Activated CD4-positive, alpha-beta memory T cell treated with anti-CD3 and anti-CD28 coated beads, Interleukin-2, amount 10 ng/mL, durations not matched to agents 7 days and 5 days (primary cell): ENCODE results near the gene NALCN. TPM values are rescaled to one million over a fixed set of nuclear protein-coding genes. Genes with fewer than 3 reads are reported as not detected.

Source experiments
- CTCF ChIA-PET: fragments of 350-600 bp; sonication (Branson Sonifier 250); formaldehyde crosslinking; loops from one replicate; lab custom pipeline; 2021; ENCODE audit warnings: antibody characterized with exemption, inconsistent platforms; lab: Charles Lee
- POLR2A ChIA-PET: fragments of 350-600 bp; sonication (Branson Sonifier 250); formaldehyde crosslinking; loops from one replicate; lab custom pipeline; 2021; ENCODE audit warnings: antibody characterized with exemption; lab: Charles Lee
- DNase-seq: peaks from one replicate; pipeline ENCODE4 v3.0.0-alpha.2; 2020
- H3K27ac Mint-ChIP-seq: one replicate; pipeline ENCODE4 v1.8.0; 2021; ENCODE audit warnings: mild to moderate bottlenecking, mixed read lengths
- H3K27me3 Mint-ChIP-seq: one replicate; pipeline ENCODE4 v1.8.0; 2021; ENCODE audit warnings: mixed read lengths
- H3K36me3 Mint-ChIP-seq: one replicate; pipeline ENCODE4 v1.8.0; 2021; ENCODE audit warnings: low read depth, mixed read lengths
- H3K4me1 Mint-ChIP-seq: one replicate; pipeline ENCODE4 v1.8.0; 2021; ENCODE audit warnings: mixed read lengths
- H3K4me3 Mint-ChIP-seq: one replicate; pipeline ENCODE4 v1.8.0; 2021; ENCODE audit warnings: mild to moderate bottlenecking, mixed read lengths
- H3K9me3 Mint-ChIP-seq: one replicate; pipeline ENCODE4 v1.8.0; 2021; ENCODE audit warnings: mixed read lengths
- total RNA-seq, 2 experiments: library from RNA; stranded (reverse); gene quantifications; one replicate each; pipeline ENCODE4 v1.2.3, GENCODE V29; 2021

Gene NALCN
- total RNA-seq, 2 experiments from 2014 or later, result not detected

DNA sequence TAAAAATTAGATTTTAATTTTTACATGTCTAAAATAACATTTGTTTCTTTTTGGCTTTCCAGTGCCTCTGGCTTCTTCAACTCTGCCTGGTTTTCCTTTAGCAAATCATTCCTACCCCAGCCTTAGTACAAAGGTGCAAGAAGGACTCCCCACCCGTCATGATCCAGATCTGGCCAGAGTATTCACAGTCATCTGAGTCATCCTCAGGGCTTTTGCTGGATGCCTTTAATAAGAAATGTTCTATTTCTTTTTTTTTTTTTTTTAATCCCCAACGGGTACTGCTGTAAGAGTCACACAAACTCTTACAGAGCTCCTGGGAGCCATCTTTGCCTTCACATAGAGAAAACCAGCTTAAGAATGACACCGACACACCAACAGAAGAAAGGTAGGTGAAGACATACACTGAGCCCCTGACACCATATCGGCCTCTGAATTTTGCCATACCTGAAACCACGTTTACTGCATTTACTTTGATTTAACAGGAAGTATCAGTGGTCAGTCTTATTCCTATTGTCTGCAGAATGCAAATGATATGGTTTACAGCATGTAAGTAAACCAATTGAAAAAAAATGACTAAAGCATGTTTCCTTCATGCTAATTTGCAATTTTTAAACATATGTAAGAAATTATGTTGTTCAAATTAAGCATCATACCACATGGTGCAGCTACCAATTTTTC, 184.4 kb downstream of the NALCN start:
- Mint-ChIP-seq H3K27ac (no peak overlapping the region), H3K36me3 (no peaks in the 10 kb centered on the region), H3K4me3 (no peak overlapping the region), H3K4me1 (no peaks in the 10 kb centered on the region), H3K9me3 (peaks cover 2% of the 10 kb centered on the region), H3K27me3 (no peaks in the 10 kb centered on the region)
- ChIA-PET POLR2A (no interaction called here), CTCF (no interaction called here)
- no peak for DNase-seq

DNA sequence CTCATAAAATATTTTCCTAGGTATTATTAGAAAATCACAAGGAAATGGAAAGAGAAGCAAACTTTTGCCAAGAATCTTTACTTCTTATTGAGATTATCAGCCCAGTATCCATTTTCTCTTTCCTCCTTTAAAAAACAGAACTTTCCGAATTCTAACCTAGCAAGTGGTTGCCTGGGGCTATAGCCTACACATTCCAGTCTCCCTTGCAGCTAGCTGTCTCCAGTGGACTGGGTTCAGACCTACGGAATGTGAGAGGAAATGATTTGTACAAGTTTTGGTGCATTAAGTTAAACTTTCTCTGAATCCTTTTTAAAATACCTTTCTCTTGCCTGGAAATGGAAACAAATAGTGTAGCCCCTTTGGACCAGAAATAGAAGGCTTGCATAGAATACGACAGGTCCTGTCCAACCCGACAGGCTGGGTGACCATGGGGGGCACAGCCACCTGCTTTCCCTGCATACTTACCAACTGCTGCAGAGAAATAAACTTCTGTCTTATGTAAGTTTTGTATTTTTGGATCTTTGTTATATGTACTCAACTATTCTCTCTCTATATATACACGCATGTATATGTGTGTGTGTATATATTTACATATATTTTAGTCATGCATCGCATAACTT, 185.9 kb downstream of the NALCN start:
- DNase-seq, result no peak
- no peak overlapping the region for H3K27ac Mint-ChIP-seq
- POLR2A ChIA-PET, result no interaction called here
- no peaks in the 10 kb centered on the region for H3K27me3 Mint-ChIP-seq
- peaks cover 2% of the 10 kb centered on the region for H3K9me3 Mint-ChIP-seq
- H3K4me3 Mint-ChIP-seq, result no peak overlapping the region
- CTCF ChIA-PET, result no interaction called here
- no peaks in the 10 kb centered on the region for H3K4me1 Mint-ChIP-seq
- no peaks in the 10 kb centered on the region for H3K36me3 Mint-ChIP-seq

DNA sequence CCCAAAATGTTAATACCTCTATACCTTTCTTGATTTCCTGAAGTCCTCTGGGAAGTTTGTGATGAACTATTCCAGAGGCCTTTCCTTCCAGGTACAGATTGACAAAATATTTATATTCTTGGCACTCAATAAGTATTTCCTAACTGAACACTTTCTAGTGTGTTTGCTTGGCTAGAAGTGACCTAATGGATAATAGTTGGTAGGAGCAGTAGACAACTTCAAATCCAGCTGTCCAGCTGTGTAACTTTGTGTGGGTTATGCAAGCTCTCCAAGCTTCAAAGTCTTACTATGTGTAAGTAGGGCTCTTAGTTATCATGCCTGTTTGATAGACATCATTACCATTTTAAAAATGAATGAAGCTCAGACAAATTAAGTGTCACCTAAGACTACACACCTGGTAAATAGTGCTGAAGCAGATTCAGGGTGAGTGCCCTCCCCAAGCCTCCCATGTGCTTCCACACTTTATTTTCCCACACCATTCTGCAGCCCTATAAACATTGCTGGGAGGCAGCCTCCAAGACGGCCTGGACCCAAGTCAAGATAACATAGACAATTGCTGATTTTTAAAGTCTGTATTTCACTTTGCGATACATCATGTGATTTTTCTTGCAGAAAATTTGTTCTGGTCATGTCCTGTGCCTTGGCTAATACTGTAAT, 196.6 kb downstream of the NALCN start:
- no peak for DNase-seq
- no peaks in the 10 kb centered on the region for H3K36me3 Mint-ChIP-seq
- H3K9me3 Mint-ChIP-seq, result no peaks in the 10 kb centered on the region
- ChIA-PET POLR2A (interaction anchor here (0.5 kb wide), 1 partner anchor 1227 kb away, joined by 3 read pairs; no protein-coding TSS in a partner anchor), CTCF (no interaction called here)
- no peaks in the 10 kb centered on the region for H3K4me1 Mint-ChIP-seq
- no peak overlapping the region for H3K4me3 Mint-ChIP-seq
- H3K27me3 Mint-ChIP-seq, result no peaks in the 10 kb centered on the region
- no peak overlapping the region for H3K27ac Mint-ChIP-seq

DNA sequence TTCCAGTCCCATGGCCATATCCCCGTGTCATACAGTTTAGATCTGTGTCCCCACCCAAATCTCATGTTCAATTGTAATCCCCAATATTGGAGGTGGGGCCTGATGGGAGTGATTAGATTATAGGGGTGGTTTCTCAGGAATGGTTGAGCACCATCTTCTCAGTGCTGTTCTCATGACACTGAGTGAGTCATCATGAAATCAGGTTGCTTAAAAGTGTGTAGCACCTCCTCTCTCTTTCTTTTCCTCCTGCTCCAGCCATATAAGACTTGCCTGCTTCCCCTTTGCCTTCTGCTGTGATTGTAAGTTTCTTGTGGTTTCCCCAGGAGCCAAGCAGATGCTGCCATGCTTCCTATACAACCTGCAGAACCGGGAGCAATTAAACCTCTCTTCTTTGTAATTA, 197.8 kb downstream of the NALCN start:
- Mint-ChIP-seq H3K9me3 (no peaks in the 10 kb centered on the region), H3K27me3 (no peaks in the 10 kb centered on the region), H3K36me3 (no peaks in the 10 kb centered on the region), H3K4me1 (no peaks in the 10 kb centered on the region), H3K4me3 (no peak overlapping the region), H3K27ac (no peak overlapping the region)
- POLR2A ChIA-PET, result no interaction called here
- CTCF ChIA-PET, result no interaction called here
- DNase-seq, result no peak

DNA sequence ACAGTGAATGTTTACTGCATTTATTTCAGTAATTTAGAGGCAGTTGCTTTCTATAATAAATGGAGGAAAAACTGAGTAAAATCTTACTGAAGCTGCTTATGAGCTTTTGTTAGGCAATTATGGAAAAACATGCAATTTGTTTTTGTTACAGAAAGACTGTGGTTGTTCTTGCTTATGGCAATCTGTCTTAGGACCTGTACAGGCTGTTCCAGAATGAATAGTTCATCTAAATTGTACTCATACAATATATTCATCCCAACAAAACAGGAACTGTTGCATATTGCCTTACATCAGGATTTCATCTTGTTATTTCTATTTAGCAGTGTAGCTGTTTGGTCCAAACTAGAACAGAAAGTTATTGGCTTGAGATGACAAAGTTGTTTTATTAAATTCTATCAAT, 199.2 kb downstream of the NALCN start:
- DNase-seq, result no peak
- POLR2A ChIA-PET, result no interaction called here
- H3K4me3 Mint-ChIP-seq, result no peak overlapping the region
- H3K36me3 Mint-ChIP-seq, result no peaks in the 10 kb centered on the region
- no peaks in the 10 kb centered on the region for H3K4me1 Mint-ChIP-seq
- H3K27ac Mint-ChIP-seq, result no peak overlapping the region
- no peaks in the 10 kb centered on the region for H3K9me3 Mint-ChIP-seq
- H3K27me3 Mint-ChIP-seq, result no peaks in the 10 kb centered on the region
- CTCF ChIA-PET, result no interaction called here

DNA sequence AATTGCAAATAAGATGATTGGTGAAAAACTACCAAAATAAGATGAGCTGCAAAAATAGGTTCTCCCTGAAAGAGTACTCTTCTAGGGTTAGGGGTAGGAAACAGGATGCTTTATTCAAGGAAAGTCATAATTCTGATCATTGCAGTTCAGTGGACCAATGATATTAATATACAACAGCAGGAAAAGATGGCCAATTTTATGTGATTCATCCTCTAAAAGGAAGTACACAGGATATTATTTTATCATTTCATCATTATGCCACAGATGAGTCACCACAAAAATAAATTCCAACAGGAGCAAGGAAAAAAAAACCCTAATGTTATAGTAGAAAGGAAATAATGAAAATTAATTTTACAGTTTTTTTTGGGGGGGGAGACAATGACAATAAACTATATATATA, 205.0 kb downstream of the NALCN start:
- Mint-ChIP-seq H3K36me3 (no peaks in the 10 kb centered on the region), H3K9me3 (peaks cover 5% of the 10 kb centered on the region), H3K27me3 (no peaks in the 10 kb centered on the region), H3K4me1 (no peaks in the 10 kb centered on the region), H3K4me3 (no peak overlapping the region), H3K27ac (no peak overlapping the region)
- POLR2A ChIA-PET, result no interaction called here
- no peak for DNase-seq
- CTCF ChIA-PET, result no interaction called here

DNA sequence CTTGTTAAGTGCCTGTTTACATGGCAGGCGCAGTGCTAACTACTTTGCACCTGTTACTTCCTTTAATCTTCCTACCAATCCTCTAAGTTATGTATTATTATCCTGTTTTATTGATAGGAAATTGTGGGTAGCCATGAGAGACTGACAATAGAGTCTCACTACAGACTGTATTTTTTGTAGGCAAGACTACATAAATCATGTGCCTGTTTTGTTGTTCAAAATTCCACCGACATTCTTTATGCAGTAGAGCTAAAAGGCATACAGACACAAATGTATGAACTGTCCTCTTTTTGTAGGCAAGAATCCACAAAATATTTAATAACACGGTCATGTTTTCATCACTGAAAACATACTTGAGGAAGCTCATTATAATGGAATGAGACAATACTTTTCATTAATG, 205.5 kb downstream of the NALCN start:
- CTCF ChIA-PET, result no interaction called here
- Mint-ChIP-seq H3K4me3 (no peak overlapping the region), H3K4me1 (no peaks in the 10 kb centered on the region), H3K27ac (no peak overlapping the region), H3K36me3 (no peaks in the 10 kb centered on the region), H3K9me3 (peaks cover 5% of the 10 kb centered on the region), H3K27me3 (no peaks in the 10 kb centered on the region)
- no peak for DNase-seq
- POLR2A ChIA-PET, result no interaction called here

DNA sequence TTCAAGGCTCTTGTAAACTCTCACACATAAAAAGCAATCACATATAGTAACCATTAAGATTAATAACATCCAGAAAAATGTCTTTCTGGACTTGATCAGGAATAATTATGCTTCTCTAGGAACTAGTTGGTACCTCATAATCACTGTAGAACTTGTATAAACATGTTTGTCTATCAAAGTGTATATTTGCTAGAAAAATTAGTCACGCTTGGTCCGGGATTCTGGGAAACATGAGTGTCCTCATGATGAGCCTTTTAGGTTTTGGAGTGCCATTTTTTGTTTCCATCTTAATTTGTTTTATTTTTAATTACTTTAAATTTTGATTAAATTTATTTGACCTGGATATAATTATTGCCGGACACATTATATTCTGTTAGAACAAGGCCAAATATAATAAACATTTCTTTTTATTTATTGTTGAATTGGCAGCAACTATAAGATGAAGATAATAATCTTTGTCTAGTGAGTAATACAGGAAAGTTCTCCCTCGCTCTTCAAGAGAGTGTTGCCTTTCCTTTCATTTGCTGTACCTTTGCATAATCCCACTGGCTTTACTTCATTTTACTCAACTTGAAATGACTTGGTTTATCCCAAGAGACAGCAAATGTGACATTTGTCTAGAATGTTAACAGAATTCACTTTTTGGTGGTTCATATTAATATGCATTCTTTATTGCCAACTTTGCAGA, 207.0 kb downstream of the NALCN start:
- Mint-ChIP-seq H3K27me3 (no peaks in the 10 kb centered on the region), H3K27ac (no peak overlapping the region), H3K9me3 (peaks cover 5% of the 10 kb centered on the region), H3K36me3 (no peaks in the 10 kb centered on the region), H3K4me1 (no peaks in the 10 kb centered on the region), H3K4me3 (no peak overlapping the region)
- DNase-seq, result no peak
- CTCF ChIA-PET, result no interaction called here
- POLR2A ChIA-PET, result no interaction called here

DNA sequence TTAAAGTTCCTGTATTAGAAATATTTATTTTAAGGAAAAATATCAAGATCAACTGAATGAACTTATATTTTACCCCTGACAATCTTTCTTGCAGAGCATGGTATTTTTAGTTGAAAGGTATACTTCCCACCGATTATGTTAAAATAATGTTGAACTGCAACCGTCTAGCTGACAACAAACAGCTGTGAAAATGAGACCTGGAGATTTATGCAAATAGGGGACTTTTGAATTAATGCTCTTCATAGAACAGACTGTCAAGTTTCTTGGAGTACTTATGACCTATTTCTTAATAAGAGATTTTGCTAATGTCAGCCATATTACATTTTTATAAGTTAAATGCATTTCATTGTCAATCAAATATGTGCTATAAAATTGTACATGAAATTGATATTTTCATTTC, 210.9 kb downstream of the NALCN start:
- CTCF ChIA-PET, result no interaction called here
- no peaks in the 10 kb centered on the region for H3K4me1 Mint-ChIP-seq

DNA sequence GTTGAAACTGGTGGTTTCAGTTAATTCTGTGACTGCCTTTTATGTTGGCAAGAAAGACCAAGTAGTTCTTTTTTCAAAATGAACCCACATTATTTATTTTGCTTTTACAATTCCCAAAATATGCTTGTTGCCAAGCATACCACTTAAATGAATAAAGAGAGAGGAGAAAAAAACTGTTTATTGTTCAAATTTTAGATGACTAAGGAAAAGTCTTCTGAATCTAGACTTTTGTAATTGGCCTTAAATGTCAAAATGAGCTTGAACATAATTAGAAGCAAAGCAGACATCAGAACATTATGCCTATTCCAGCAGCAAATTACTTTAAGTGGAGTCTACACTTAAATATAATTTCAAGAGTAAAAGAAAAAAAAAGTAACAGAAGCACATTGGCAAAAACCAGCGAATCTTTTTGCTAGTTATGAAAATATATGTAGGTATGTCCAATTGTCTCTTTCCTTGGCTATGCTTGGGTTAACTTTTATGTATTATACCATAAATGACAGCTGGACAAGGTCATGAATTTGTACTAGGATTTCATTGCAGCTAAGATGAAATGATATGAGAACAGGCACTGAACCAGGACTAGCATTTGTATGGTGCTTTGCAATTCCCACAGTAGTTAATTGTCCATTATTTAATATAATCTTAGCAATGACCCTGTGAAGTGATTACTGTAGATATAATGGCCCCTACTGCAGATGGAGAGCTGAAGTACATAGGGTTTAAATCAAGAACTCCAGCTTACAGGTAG, 211.9 kb downstream of the NALCN start:
- H3K4me3 Mint-ChIP-seq, result no peak overlapping the region
- H3K9me3 Mint-ChIP-seq, result peaks cover 3% of the 10 kb centered on the region
- CTCF ChIA-PET, result no interaction called here
- POLR2A ChIA-PET, result no interaction called here
- no peaks in the 10 kb centered on the region for H3K36me3 Mint-ChIP-seq
- no peaks in the 10 kb centered on the region for H3K27me3 Mint-ChIP-seq
- DNase-seq, result no peak
- no peaks in the 10 kb centered on the region for H3K4me1 Mint-ChIP-seq
- no peak overlapping the region for H3K27ac Mint-ChIP-seq

More for the DNA sequence above, 210.9 kb downstream of the NALCN start:
- DNase-seq, result no peak
- no peaks in the 10 kb centered on the region for H3K27me3 Mint-ChIP-seq
- no peak overlapping the region for H3K27ac Mint-ChIP-seq
- POLR2A ChIA-PET, result no interaction called here
- no peaks in the 10 kb centered on the region for H3K36me3 Mint-ChIP-seq
- H3K9me3 Mint-ChIP-seq, result peaks cover 5% of the 10 kb centered on the region
- H3K4me3 Mint-ChIP-seq, result no peak overlapping the region

DNA sequence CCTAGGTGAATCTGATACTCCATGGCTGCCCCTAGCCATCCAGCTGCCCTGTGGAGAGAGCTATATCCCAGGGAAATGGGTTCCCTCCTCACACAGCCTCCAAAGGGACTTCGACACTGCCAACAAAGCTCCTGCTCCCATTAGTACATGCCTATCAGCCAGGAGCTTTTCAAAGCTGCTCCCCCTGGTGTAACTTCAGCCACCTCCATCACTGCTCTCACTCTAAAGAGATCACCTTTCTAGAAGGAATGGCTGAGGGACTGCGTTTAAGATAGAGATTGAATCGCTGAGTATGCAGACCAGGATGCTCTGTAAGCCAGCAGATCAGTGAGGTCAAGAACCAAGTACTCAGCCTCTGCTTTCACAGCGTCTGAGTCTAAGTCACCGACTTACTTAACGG, 213.7 kb downstream of the NALCN start:
- H3K4me3 Mint-ChIP-seq, result no peak overlapping the region
- H3K36me3 Mint-ChIP-seq, result no peaks in the 10 kb centered on the region
- POLR2A ChIA-PET, result no interaction called here
- DNase-seq, result no peak
- H3K27ac Mint-ChIP-seq, result no peak overlapping the region
- no peaks in the 10 kb centered on the region for H3K9me3 Mint-ChIP-seq
- H3K27me3 Mint-ChIP-seq, result peaks cover 2% of the 10 kb centered on the region
- H3K4me1 Mint-ChIP-seq, result no peaks in the 10 kb centered on the region
- CTCF ChIA-PET, result no interaction called here

DNA sequence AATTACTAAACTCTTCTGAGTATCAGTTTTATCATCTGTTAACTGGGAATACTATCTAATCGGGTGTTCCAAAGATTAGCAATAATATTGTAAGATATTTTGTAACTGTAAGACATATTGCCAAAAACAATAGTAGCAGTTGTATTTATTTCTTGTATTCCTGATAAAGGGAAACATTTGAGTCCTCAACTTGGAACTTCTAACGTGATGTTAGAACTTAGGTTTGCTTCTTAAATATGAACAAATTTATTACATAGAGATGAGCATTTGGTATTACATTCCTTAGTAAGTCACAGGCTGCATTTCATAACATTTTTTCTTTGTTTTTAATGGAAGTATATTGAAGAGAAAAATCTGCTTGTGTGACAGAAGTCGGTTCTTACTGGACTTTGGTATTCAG, 225.3 kb downstream of the NALCN start:
- Mint-ChIP-seq H3K4me1 (no peaks in the 10 kb centered on the region), H3K27me3 (no peaks in the 10 kb centered on the region), H3K9me3 (no peaks in the 10 kb centered on the region), H3K4me3 (no peak overlapping the region), H3K27ac (no peak overlapping the region), H3K36me3 (no peaks in the 10 kb centered on the region)
- ChIA-PET CTCF (no interaction called here), POLR2A (no interaction called here)
- no peak for DNase-seq

DNA sequence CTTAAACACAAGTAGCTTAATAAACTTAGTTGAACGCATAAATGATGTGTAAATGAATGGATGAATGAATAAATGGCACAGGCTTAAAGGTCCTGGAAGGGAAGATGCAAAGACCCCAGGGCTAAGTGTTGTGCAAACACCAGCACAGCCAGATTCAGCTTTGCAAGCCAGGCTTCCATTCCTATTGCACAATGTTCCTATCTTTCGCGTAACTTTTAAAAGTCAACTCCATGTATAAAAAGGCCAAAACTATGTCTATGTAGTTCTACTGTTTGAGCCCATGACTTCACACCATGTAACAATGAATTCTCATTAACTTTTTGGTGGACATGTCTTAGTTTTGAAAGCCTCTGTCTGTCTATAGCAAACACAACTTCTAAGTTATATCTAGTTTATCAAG, 226.0 kb downstream of the NALCN start:
- no peaks in the 10 kb centered on the region for H3K36me3 Mint-ChIP-seq
- CTCF ChIA-PET, result no interaction called here
- POLR2A ChIA-PET, result no interaction called here
- H3K9me3 Mint-ChIP-seq, result no peaks in the 10 kb centered on the region
- DNase-seq, result no peak
- H3K4me3 Mint-ChIP-seq, result no peak overlapping the region
- no peak overlapping the region for H3K27ac Mint-ChIP-seq
- H3K4me1 Mint-ChIP-seq, result no peaks in the 10 kb centered on the region
- peaks cover 1% of the 10 kb centered on the region for H3K27me3 Mint-ChIP-seq
